MCF 10A (cell line): ENCODE results near the gene TLE5. TPM values are rescaled to one million over a fixed set of nuclear protein-coding genes. Genes with fewer than 3 reads are reported as not detected.
A peak's percentile ranks its signal among the peaks of the same experiment; 100 is the strongest.

Experiments used
- BruUV-seq: library from RNA; stranded (reverse); fragments of 400-500 nt; replicated peaks from 2 replicates; lab custom pipeline; 2021; lab: Mats Ljungman, UMichigan
- CTCF ChIA-PET: fragments of 300-600 bp; sonication (Branson Sonifier 250); formaldehyde crosslinking; extraction: SDS; loops from one replicate; lab custom pipeline; 2021; ENCODE audit warnings: antibody characterized with exemption, inconsistent platforms; lab: Yijun Ruan, JAX
- POLR2A ChIA-PET: fragments of 300-600, 350-650 bp; sonication (Branson Sonifier 250); formaldehyde crosslinking; extraction: SDS; loops from one replicate; lab custom pipeline; 2020; ENCODE audit warnings: antibody characterized with exemption, inconsistent platforms; lab: Yijun Ruan, JAX
- DNase-seq: peaks from one replicate; pipeline ENCODE4 v3.0.0-alpha.2; 2018; ENCODE audit not compliant: unreplicated experiment
- H3K27ac Mint-ChIP-seq: one replicate; pipeline ENCODE4 v1.8.0; 2022; ENCODE audit warnings: mild to moderate bottlenecking, low read depth, mixed read lengths; ENCODE audit not compliant: unreplicated experiment
- H3K27me3 Mint-ChIP-seq: one replicate; pipeline ENCODE4 v1.8.0; 2022; ENCODE audit warnings: mixed read lengths; ENCODE audit not compliant: insufficient read depth, unreplicated experiment
- H3K36me3 Mint-ChIP-seq: one replicate; pipeline ENCODE4 v1.8.0; 2022; ENCODE audit warnings: mild to moderate bottlenecking, moderate library complexity, mixed read lengths; ENCODE audit not compliant: insufficient read depth, unreplicated experiment
- H3K4me1 Mint-ChIP-seq: one replicate; pipeline ENCODE4 v1.8.0; 2022; ENCODE audit warnings: mixed read lengths; ENCODE audit not compliant: insufficient read depth, unreplicated experiment
- H3K4me3 Mint-ChIP-seq: one replicate; pipeline ENCODE4 v1.8.0; 2022; ENCODE audit warnings: mild to moderate bottlenecking, moderate library complexity, mixed read lengths; ENCODE audit not compliant: unreplicated experiment
- H3K9me3 Mint-ChIP-seq: one replicate; pipeline ENCODE4 v1.8.0; 2022; ENCODE audit warnings: mixed read lengths; ENCODE audit not compliant: unreplicated experiment
- intact Hi-C: fragments of 100-400 bp; cut with micrococcal nuclease; formaldehyde crosslinking; loops from 2 replicates; pipeline ENCODE4 v1.14.1; 2022
- total RNA-seq: library from RNA; stranded (reverse); gene quantifications from 2 replicates; pipeline ENCODE4 v1.2.3, GENCODE V29; 2022
- TF ChIP-seq, protein P1 (sequence below): fragments of 200-600 bp; IDR thresholded peaks from one replicate; pipeline ENCODE4 v1.8.0; 2022; ENCODE audit warnings: antibody characterized with exemption, mild to moderate bottlenecking; ENCODE audit not compliant: unreplicated experiment

Gene TLE5
- total RNA-seq, 1 experiment from 2014 or later, result 266 TPM

DNA sequence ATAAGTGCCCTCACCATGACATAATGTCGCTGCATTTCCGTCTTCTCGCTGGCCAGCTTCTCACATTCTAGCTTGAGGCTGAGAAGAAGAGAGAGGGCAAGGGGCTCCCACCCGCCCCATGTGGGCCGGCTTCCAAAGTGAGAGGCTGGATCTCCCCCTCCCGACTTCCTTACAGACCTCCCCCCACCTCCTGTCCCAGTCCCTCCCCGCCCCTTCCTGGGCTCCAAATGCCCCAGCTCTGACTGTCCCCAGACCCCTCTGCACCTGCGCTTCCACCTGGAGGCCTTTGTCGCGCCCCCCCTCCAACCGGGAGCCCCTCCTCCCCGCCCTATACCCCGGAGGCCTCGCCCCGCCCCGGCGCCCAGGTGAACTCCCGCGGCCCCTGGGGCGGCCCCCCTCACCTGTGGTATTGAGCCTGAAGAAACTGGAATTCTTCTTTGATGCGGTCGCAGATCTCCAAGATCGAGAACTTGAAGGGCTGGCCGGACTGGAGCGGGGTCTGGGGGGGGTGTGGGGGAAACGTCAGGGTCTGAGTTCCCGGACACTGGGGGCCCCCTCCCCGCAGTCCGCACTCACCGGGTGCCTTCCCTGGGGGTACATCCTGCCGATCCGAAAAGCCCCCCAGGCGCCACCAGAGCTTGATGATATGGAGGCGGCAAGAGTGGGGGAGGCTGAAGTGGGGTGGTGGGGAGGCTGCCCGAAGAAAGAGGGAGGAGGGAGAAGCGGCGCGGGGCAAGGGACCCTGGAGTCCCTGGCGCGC lies 33.8 kb downstream of the TLE5 start:
- intact Hi-C loops, result no loop called here
- no peaks in the 10 kb centered on the region for H3K27me3 Mint-ChIP-seq
- BruUV-seq, result no TSS peak
- H3K36me3 Mint-ChIP-seq, result no peaks in the 10 kb centered on the region
- TF ChIP-seq, protein P1, sequence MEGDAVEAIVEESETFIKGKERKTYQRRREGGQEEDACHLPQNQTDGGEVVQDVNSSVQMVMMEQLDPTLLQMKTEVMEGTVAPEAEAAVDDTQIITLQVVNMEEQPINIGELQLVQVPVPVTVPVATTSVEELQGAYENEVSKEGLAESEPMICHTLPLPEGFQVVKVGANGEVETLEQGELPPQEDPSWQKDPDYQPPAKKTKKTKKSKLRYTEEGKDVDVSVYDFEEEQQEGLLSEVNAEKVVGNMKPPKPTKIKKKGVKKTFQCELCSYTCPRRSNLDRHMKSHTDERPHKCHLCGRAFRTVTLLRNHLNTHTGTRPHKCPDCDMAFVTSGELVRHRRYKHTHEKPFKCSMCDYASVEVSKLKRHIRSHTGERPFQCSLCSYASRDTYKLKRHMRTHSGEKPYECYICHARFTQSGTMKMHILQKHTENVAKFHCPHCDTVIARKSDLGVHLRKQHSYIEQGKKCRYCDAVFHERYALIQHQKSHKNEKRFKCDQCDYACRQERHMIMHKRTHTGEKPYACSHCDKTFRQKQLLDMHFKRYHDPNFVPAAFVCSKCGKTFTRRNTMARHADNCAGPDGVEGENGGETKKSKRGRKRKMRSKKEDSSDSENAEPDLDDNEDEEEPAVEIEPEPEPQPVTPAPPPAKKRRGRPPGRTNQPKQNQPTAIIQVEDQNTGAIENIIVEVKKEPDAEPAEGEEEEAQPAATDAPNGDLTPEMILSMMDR, result no peak
- no peak overlapping the region for H3K27ac Mint-ChIP-seq
- H3K4me3 Mint-ChIP-seq, result peak overlapping the region; percentile 67
- DNase-seq, result no peak
- no peaks in the 10 kb centered on the region for H3K4me1 Mint-ChIP-seq
- no peaks in the 10 kb centered on the region for H3K9me3 Mint-ChIP-seq
- CTCF ChIA-PET, result interaction anchor here (0.8 kb wide), 1 partner anchor 29 kb away, joined by 7 read pairs; no protein-coding TSS in a partner anchor
- POLR2A ChIA-PET, result no interaction called here

DNA sequence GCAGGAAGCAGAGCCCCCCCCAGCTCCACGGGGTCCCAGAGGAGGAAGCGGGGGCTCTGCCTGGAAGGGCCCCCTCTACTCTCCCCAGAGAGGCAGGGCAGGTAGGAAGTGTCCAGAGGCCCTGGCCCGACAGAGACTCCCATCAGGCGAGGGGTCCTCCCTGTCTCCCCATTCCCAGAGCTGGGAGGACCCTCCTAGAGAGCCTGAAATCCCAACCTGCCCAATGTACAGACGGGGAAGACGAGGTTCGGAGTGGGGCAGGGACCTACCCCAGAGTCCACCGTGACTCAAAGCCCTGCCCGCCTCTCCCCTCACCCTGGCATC lies 34.4 kb downstream of the TLE5 start:
- H3K36me3 Mint-ChIP-seq, result no peaks in the 10 kb centered on the region
- no peak for DNase-seq
- no peaks in the 10 kb centered on the region for H3K4me1 Mint-ChIP-seq
- ChIA-PET CTCF (interaction anchor here (0.8 kb wide), 1 partner anchor 28 kb away, joined by 7 read pairs; no protein-coding TSS in a partner anchor), POLR2A (interaction anchor here (1.3 kb wide), 1 partner anchor 8 kb away, joined by 3 read pairs; no protein-coding TSS in a partner anchor)
- no peak overlapping the region for H3K27ac Mint-ChIP-seq
- H3K9me3 Mint-ChIP-seq, result no peaks in the 10 kb centered on the region
- TF ChIP-seq, protein P1, result no peak
- peak overlapping the region; percentile 67 for H3K4me3 Mint-ChIP-seq
- intact Hi-C loops, result no loop called here
- no TSS peak for BruUV-seq
- no peaks in the 10 kb centered on the region for H3K27me3 Mint-ChIP-seq

DNA sequence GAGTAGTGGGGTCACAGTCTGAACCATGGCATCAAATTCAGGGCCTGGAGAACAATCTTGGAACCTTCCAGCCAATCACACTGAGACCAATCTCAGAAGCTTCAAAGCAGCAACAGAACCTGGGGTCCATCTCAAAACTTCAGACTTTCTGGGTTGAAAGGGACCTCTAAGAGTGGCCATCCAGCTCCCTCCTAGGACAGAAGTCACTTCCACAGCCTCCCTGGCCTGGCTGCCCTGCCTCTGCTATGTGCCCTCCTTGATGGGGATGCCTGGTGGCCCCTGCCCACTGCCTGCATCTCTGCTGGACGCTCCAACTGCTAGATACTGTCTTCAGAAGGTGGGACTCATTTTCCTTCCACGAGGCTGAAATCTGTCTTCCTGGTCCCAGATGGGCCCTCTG lies 35.0 kb downstream of the TLE5 start:
- H3K36me3 Mint-ChIP-seq, result no peaks in the 10 kb centered on the region
- ChIA-PET POLR2A (interaction anchor here (0.6 to 1.3 kb wide), 2 partner anchors 9 to 77 kb away, joined by 3 to 4 read pairs; no protein-coding TSS in a partner anchor), CTCF (no interaction called here)
- no TSS peak for BruUV-seq
- no peaks in the 10 kb centered on the region for H3K27me3 Mint-ChIP-seq
- intact Hi-C loops, result no loop called here
- no peaks in the 10 kb centered on the region for H3K9me3 Mint-ChIP-seq
- no peak for DNase-seq
- H3K4me1 Mint-ChIP-seq, result no peaks in the 10 kb centered on the region
- H3K27ac Mint-ChIP-seq, result no peak overlapping the region
- TF ChIP-seq, protein P1, result no peak
- H3K4me3 Mint-ChIP-seq, result no peak overlapping the region

DNA sequence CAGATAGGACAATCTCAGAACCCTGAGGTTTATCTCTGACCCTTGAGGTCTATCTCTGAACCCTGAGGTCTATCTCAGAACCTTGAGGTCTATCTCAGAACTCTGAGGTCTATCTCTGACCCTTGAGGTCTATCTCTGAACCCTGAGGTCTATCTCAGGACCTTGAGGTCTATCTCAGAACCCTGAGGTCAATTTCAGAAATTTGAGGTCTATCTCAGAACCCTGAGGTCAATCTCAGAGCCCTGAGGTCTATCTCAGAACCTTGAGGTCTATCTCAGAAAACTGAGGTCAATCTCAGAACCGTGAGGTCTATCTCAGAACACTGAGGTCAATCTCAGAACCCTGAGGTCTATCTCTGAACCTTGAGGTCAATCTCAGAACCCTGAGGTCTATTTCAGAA lies 35.5 kb downstream of the TLE5 start:
- TF ChIP-seq, protein P1, result no peak
- Mint-ChIP-seq H3K4me1 (no peaks in the 10 kb centered on the region), H3K27ac (no peak overlapping the region), H3K9me3 (no peaks in the 10 kb centered on the region), H3K36me3 (no peaks in the 10 kb centered on the region), H3K4me3 (no peak overlapping the region), H3K27me3 (no peaks in the 10 kb centered on the region)
- CTCF ChIA-PET, result interaction anchor here (0.6 kb wide), 1 partner anchor 402 kb away, joined by 3 read pairs; no protein-coding TSS in a partner anchor
- DNase-seq, result no peak
- BruUV-seq, result no TSS peak
- intact Hi-C loops, result no loop called here
- POLR2A ChIA-PET, result interaction anchor here (1.3 kb wide), 1 partner anchor 9 kb away, joined by 3 read pairs; no protein-coding TSS in a partner anchor
